Panc1 (cell line): Measurements from ENCODE around the gene UPB1.

Experiments used
- POLR2AphosphoS5 ChIP-seq: IDR thresholded peaks from 2 replicates; pipeline ENCODE4 v1.6.1; 2012; ENCODE audit warnings: mild to moderate bottlenecking, low read depth, low read length, moderate library complexity
- TF ChIP-seq, protein P1 (sequence below), 2 experiments: IDR thresholded peaks; 2 replicates each; pipeline ENCODE4 v1.6.1; 2011 to 2012; ENCODE audit warnings: low read depth in 2 of 2, control low read depth in 1 of 2, low read length in 1 of 2, mild to moderate bottlenecking in 1 of 2, moderate library complexity in 1 of 2; ENCODE audit not compliant: insufficient read depth in 1 of 2
- TF ChIP-seq, protein P2 (sequence below): fragments of 450-650 bp; IDR thresholded peaks from 2 replicates; pipeline ENCODE4 v1.5.1; 2017; ENCODE audit warnings: mild to moderate bottlenecking

DNA sequence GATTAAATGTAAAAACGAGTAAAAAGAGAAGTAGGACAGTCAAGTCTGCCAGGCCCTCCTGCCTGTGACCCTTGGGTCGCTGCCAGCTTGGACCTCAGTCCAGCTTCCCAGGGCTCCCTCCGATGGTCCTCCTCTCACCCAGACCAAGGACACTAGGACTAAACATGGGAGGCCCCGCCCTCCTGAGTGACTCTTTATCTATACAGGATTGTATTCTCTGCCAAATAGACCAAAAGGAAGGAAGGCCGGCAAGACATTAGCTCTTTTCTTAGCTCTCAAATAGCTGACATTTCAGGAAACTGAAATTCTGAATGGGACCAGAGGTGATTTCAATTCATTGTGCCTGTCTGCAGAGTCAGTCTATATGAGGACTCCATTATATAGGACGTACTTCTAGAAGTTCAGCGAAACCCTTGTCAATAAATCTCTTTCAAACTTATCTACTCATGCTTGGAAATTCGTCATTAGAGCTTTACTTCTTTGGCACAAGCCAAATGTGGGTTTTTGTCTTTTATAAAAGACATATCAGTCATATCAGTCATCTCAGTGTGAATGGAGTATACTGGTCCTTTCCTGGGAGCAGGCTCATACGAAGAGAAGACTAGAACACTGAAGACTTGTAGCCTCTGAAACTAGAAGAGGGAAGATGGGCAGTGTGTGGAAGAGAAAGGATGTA, 39.2 kb upstream of the UPB1 start:
- TF ChIP-seq, protein P1, sequence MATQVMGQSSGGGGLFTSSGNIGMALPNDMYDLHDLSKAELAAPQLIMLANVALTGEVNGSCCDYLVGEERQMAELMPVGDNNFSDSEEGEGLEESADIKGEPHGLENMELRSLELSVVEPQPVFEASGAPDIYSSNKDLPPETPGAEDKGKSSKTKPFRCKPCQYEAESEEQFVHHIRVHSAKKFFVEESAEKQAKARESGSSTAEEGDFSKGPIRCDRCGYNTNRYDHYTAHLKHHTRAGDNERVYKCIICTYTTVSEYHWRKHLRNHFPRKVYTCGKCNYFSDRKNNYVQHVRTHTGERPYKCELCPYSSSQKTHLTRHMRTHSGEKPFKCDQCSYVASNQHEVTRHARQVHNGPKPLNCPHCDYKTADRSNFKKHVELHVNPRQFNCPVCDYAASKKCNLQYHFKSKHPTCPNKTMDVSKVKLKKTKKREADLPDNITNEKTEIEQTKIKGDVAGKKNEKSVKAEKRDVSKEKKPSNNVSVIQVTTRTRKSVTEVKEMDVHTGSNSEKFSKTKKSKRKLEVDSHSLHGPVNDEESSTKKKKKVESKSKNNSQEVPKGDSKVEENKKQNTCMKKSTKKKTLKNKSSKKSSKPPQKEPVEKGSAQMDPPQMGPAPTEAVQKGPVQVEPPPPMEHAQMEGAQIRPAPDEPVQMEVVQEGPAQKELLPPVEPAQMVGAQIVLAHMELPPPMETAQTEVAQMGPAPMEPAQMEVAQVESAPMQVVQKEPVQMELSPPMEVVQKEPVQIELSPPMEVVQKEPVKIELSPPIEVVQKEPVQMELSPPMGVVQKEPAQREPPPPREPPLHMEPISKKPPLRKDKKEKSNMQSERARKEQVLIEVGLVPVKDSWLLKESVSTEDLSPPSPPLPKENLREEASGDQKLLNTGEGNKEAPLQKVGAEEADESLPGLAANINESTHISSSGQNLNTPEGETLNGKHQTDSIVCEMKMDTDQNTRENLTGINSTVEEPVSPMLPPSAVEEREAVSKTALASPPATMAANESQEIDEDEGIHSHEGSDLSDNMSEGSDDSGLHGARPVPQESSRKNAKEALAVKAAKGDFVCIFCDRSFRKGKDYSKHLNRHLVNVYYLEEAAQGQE (IDR thresholded peaks at IDR 0.05; ENCODE audit: insufficient read depth in 1 of 2, low read depth in 2 of 2, low read length in 1 of 2): no peak
- TF ChIP-seq, protein P2, sequence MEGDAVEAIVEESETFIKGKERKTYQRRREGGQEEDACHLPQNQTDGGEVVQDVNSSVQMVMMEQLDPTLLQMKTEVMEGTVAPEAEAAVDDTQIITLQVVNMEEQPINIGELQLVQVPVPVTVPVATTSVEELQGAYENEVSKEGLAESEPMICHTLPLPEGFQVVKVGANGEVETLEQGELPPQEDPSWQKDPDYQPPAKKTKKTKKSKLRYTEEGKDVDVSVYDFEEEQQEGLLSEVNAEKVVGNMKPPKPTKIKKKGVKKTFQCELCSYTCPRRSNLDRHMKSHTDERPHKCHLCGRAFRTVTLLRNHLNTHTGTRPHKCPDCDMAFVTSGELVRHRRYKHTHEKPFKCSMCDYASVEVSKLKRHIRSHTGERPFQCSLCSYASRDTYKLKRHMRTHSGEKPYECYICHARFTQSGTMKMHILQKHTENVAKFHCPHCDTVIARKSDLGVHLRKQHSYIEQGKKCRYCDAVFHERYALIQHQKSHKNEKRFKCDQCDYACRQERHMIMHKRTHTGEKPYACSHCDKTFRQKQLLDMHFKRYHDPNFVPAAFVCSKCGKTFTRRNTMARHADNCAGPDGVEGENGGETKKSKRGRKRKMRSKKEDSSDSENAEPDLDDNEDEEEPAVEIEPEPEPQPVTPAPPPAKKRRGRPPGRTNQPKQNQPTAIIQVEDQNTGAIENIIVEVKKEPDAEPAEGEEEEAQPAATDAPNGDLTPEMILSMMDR: no peak
- no peak for TF ChIP-seq POLR2AphosphoS5
